GM12878 (cell line): ENCODE measurements around the gene PKP2.

Experiments used
- CHD4 ChIP-seq: fragments of 200-600 bp; sonication (generic); IDR thresholded peaks from 2 replicates; pipeline ENCODE4 v1.6.1; 2016; ENCODE audit warnings: mild to moderate bottlenecking
- CTCF ChIP-seq, 3 experiments: IDR thresholded peaks in 2 of 3; conservative IDR thresholded peaks in 1 of 3; 2 replicates each; pipeline ENCODE4 v1.5.1; 2011; ENCODE audit warnings: low read depth in 3 of 3, low read length in 3 of 3, mild to moderate bottlenecking in 3 of 3, control low read depth in 2 of 3, moderate library complexity in 2 of 3, inconsistent platforms in 1 of 3, mixed read lengths in 1 of 3; ENCODE audit not compliant: control insufficient read depth in 2 of 3, insufficient read depth in 1 of 3; ENCODE audit errors: extremely low read depth in 1 of 3
- ETV6 ChIP-seq, 2 experiments: fragments of 450-650 bp in 1 of 2; IDR thresholded peaks in 1 of 2; conservative IDR thresholded peaks in 1 of 2; 2 replicates each; pipeline ENCODE4 v1.6.1; 2014; ENCODE audit warnings: antibody characterized with exemption in 1 of 2, borderline replicate concordance in 1 of 2, low read depth in 1 of 2, mild to moderate bottlenecking in 1 of 2, moderate library complexity in 1 of 2
- KAT2A ChIP-seq: conservative IDR thresholded peaks from 2 replicates; pipeline ENCODE4 v1.6.1; 2011; ENCODE audit warnings: low read depth, low read length; ENCODE audit not compliant: control insufficient read depth
- POLR2A ChIP-seq: IDR thresholded peaks from 2 replicates; pipeline ENCODE4 v1.6.1; 2011; ENCODE audit warnings: low read depth, mild to moderate bottlenecking, low read length
- REST ChIP-seq: IDR thresholded peaks from 2 replicates; pipeline ENCODE4 v1.6.1; 2012; ENCODE audit warnings: mild to moderate bottlenecking, low read depth, low read length

- no peak for TF ChIP-seq KAT2A
- no peak for TF ChIP-seq CHD4
- no peak for TF ChIP-seq POLR2A
- no peak for TF ChIP-seq CTCF (IDR thresholded peaks at IDR 0.05 in 2 of 3, conservative IDR thresholded peaks at IDR 0.05 in 1 of 3; ENCODE audit: control insufficient read depth in 2 of 3, extremely low read depth in 1 of 3, insufficient read depth in 1 of 3, low read depth in 3 of 3, low read length in 3 of 3)
- no peak for TF ChIP-seq ETV6 (conservative IDR thresholded peaks at IDR 0.05 in 1 of 2, IDR thresholded peaks at IDR 0.05 in 1 of 2; ENCODE audit: borderline replicate concordance in 1 of 2, low read depth in 1 of 2)
- TF ChIP-seq REST = no peak
Measured at GRCh38 chr12:32876004-32876403, 20.6 kb downstream of the PKP2 start.
